K562 (cell line): ENCODE measurements around the gene NFIC. TPM values are rescaled to one million over a fixed set of nuclear protein-coding genes. Genes with fewer than 3 reads are reported as not detected.

Experiments used
- CHD4 ChIP-seq: fragments of 200-600 bp; sonication (generic); IDR thresholded peaks from 3 replicates; pipeline ENCODE4 v1.6.1; 2012; ENCODE audit warnings: low read depth, mild to moderate bottlenecking, mixed read lengths, low read length, inconsistent platforms; ENCODE audit not compliant: insufficient read depth, insufficient replicate concordance, poor library complexity, severe bottlenecking
- EP300 ChIP-seq: IDR thresholded peaks from 2 replicates; pipeline ENCODE4 v1.6.1; 2012; ENCODE audit warnings: low read length, improper control_type of control experiment
- ETV1 ChIP-seq: fragments of 450-650 bp; conservative IDR thresholded peaks from 2 replicates; pipeline ENCODE4 v1.6.1; 2016; ENCODE audit warnings: missing genetic modification characterization, control low read depth, low read depth, missing compliant biosample characterization
- FOXA3 ChIP-seq, 2 experiments: fragments of 450-650 bp in 1 of 2; sonication (generic) in 1 of 2; formaldehyde crosslinking; IDR thresholded peaks in 1 of 2; conservative IDR thresholded peaks in 1 of 2; 2 replicates each; pipeline versions ENCODE4 v1.4.0 to v1.8.0; 2020 to 2022; ENCODE audit warnings: mild to moderate bottlenecking in 2 of 2, missing genetic modification reagents in 1 of 2
- GABPB2 ChIP-seq: fragments of 250-450 bp; sonication (Bioruptor Pico); conservative IDR thresholded peaks from 2 replicates; pipeline ENCODE4 v1.5.1; 2021; ENCODE audit warnings: mild to moderate bottlenecking
- HMG20A ChIP-seq: fragments of 450-650 bp; formaldehyde crosslinking; conservative IDR thresholded peaks from 2 replicates; pipeline ENCODE4 v1.4.0; 2020; ENCODE audit warnings: mild to moderate bottlenecking, mixed read lengths
- OTX1 ChIP-seq: fragments of 450-650 bp; formaldehyde crosslinking; IDR thresholded peaks from 2 replicates; pipeline ENCODE4 v1.4.0; 2022; ENCODE audit warnings: mild to moderate bottlenecking
- PHB2 ChIP-seq: fragments of 450-650 bp; IDR thresholded peaks from 2 replicates; pipeline ENCODE4 v1.6.1; 2017; ENCODE audit warnings: low read depth
- RNF2 ChIP-seq: sonication (generic); IDR thresholded peaks from 2 replicates; pipeline ENCODE4 v1.6.1; 2016
- SIN3B ChIP-seq: fragments of 450-650 bp; IDR thresholded peaks from 2 replicates; pipeline ENCODE4 v1.6.1; 2017; ENCODE audit warnings: low read depth, mild to moderate bottlenecking, moderate library complexity
- SMC3 ChIP-seq: conservative IDR thresholded peaks from 2 replicates; pipeline ENCODE4 v1.6.1; 2011; ENCODE audit warnings: low read depth, low read length, improper control_type of control experiment; ENCODE audit not compliant: insufficient read depth
- TBL1XR1 ChIP-seq, 2 experiments: IDR thresholded peaks; 2 replicates each; pipeline ENCODE4 v1.6.1; 2012; ENCODE audit warnings: improper control_type of control experiment in 2 of 2, low read length in 2 of 2, mild to moderate bottlenecking in 1 of 2
- TCF3 ChIP-seq: sonication (generic); formaldehyde crosslinking; IDR thresholded peaks from 2 replicates; pipeline ENCODE4 v1.4.0; 2020; ENCODE audit warnings: mild to moderate bottlenecking, missing genetic modification reagents
- ZNF75A ChIP-seq: fragments of 450-650 bp; formaldehyde crosslinking; IDR thresholded peaks from 2 replicates; pipeline ENCODE4 v1.4.0; 2020; ENCODE audit warnings: mild to moderate bottlenecking
- polyA plus RNA-seq, 8 experiments: library from polyadenylated mRNA; depleted of rRNA in 4 of 8; stranded (reverse) in 5 of 8; unstranded in 3 of 8; fragments of >200 nt; fragmentation: Nextera tagmentation in 2 of 8; fragmentation: Illumina TruSeq in 1 of 8; extraction: Ambion mirVana in 2 of 8; extraction: Trizol in 1 of 8; gene quantifications; 2 replicates each; pipeline versions ENCODE4 v1.2.1 to v1.2.3, GENCODE V29; 2011 to 2014; ENCODE audit warnings: inconsistent platforms in 1 of 8, missing spikeins in 1 of 8
- total RNA-seq, 7 experiments: library from RNA; depleted of rRNA in 6 of 7; stranded (reverse); fragments of >200 nt in 6 of 7; fragmentation: Illumina TruSeq in 2 of 7; extraction: Trizol in 2 of 7; gene quantifications; 2 replicates each; pipeline versions ENCODE4 v1.2.1 to v1.2.3, GENCODE V29; 2011 to 2021; ENCODE audit warnings: low replicate concordance in 1 of 7
- TF ChIP-seq, protein P1 (sequence below): fragments of 200-800 bp; sonication (Bioruptor generic); IDR thresholded peaks from 2 replicates; pipeline ENCODE4 v1.6.1; 2017; ENCODE audit warnings: missing genetic modification characterization, missing compliant biosample characterization
- TF ChIP-seq, protein P2 (sequence below): fragments of 200-600 bp; sonication (generic); IDR thresholded peaks from one replicate; pipeline ENCODE4 v1.6.1; 2012; ENCODE audit warnings: mild to moderate bottlenecking, low read depth, low read length, inconsistent platforms

NFIC gene
- total and polyA plus RNA-seq, 9 of the 15 experiments (the other 6 are each of a cell fraction or from before 2014, with no cell fraction given), result 0.71 to 62.1 (median 6.9) TPM

GRCh38 chr19:3324405-3324856 is 42.0 kb upstream of the NFIC start (continued):
- TF ChIP-seq TCF3 (CRISPR knock-in tag) (no peak), TBL1XR1 (IDR thresholded peaks at IDR 0.05; ENCODE audit: low read length in 2 of 2) (no peak), RNF2 (no peak), PHB2 (no peak), GABPB2 (CRISPR knock-in tag) (no peak), FOXA3 (CRISPR knock-in tag; conservative IDR thresholded peaks at IDR 0.05 in 1 of 2, IDR thresholded peaks at IDR 0.05 in 1 of 2) (no peak), ETV1 (no peak), SMC3 (peak; percentile 71), EP300 (no peak), ZNF75A (CRISPR knock-in tag) (no peak), SIN3B (no peak), OTX1 (CRISPR knock-in tag) (no peak), HMG20A (no peak), CHD4 (no peak)
- TF ChIP-seq, protein P1, sequence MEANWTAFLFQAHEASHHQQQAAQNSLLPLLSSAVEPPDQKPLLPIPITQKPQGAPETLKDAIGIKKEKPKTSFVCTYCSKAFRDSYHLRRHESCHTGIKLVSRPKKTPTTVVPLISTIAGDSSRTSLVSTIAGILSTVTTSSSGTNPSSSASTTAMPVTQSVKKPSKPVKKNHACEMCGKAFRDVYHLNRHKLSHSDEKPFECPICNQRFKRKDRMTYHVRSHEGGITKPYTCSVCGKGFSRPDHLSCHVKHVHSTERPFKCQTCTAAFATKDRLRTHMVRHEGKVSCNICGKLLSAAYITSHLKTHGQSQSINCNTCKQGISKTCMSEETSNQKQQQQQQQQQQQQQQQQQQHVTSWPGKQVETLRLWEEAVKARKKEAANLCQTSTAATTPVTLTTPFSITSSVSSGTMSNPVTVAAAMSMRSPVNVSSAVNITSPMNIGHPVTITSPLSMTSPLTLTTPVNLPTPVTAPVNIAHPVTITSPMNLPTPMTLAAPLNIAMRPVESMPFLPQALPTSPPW (CRISPR knock-in tag), result no peak
- TF ChIP-seq, protein P2, sequence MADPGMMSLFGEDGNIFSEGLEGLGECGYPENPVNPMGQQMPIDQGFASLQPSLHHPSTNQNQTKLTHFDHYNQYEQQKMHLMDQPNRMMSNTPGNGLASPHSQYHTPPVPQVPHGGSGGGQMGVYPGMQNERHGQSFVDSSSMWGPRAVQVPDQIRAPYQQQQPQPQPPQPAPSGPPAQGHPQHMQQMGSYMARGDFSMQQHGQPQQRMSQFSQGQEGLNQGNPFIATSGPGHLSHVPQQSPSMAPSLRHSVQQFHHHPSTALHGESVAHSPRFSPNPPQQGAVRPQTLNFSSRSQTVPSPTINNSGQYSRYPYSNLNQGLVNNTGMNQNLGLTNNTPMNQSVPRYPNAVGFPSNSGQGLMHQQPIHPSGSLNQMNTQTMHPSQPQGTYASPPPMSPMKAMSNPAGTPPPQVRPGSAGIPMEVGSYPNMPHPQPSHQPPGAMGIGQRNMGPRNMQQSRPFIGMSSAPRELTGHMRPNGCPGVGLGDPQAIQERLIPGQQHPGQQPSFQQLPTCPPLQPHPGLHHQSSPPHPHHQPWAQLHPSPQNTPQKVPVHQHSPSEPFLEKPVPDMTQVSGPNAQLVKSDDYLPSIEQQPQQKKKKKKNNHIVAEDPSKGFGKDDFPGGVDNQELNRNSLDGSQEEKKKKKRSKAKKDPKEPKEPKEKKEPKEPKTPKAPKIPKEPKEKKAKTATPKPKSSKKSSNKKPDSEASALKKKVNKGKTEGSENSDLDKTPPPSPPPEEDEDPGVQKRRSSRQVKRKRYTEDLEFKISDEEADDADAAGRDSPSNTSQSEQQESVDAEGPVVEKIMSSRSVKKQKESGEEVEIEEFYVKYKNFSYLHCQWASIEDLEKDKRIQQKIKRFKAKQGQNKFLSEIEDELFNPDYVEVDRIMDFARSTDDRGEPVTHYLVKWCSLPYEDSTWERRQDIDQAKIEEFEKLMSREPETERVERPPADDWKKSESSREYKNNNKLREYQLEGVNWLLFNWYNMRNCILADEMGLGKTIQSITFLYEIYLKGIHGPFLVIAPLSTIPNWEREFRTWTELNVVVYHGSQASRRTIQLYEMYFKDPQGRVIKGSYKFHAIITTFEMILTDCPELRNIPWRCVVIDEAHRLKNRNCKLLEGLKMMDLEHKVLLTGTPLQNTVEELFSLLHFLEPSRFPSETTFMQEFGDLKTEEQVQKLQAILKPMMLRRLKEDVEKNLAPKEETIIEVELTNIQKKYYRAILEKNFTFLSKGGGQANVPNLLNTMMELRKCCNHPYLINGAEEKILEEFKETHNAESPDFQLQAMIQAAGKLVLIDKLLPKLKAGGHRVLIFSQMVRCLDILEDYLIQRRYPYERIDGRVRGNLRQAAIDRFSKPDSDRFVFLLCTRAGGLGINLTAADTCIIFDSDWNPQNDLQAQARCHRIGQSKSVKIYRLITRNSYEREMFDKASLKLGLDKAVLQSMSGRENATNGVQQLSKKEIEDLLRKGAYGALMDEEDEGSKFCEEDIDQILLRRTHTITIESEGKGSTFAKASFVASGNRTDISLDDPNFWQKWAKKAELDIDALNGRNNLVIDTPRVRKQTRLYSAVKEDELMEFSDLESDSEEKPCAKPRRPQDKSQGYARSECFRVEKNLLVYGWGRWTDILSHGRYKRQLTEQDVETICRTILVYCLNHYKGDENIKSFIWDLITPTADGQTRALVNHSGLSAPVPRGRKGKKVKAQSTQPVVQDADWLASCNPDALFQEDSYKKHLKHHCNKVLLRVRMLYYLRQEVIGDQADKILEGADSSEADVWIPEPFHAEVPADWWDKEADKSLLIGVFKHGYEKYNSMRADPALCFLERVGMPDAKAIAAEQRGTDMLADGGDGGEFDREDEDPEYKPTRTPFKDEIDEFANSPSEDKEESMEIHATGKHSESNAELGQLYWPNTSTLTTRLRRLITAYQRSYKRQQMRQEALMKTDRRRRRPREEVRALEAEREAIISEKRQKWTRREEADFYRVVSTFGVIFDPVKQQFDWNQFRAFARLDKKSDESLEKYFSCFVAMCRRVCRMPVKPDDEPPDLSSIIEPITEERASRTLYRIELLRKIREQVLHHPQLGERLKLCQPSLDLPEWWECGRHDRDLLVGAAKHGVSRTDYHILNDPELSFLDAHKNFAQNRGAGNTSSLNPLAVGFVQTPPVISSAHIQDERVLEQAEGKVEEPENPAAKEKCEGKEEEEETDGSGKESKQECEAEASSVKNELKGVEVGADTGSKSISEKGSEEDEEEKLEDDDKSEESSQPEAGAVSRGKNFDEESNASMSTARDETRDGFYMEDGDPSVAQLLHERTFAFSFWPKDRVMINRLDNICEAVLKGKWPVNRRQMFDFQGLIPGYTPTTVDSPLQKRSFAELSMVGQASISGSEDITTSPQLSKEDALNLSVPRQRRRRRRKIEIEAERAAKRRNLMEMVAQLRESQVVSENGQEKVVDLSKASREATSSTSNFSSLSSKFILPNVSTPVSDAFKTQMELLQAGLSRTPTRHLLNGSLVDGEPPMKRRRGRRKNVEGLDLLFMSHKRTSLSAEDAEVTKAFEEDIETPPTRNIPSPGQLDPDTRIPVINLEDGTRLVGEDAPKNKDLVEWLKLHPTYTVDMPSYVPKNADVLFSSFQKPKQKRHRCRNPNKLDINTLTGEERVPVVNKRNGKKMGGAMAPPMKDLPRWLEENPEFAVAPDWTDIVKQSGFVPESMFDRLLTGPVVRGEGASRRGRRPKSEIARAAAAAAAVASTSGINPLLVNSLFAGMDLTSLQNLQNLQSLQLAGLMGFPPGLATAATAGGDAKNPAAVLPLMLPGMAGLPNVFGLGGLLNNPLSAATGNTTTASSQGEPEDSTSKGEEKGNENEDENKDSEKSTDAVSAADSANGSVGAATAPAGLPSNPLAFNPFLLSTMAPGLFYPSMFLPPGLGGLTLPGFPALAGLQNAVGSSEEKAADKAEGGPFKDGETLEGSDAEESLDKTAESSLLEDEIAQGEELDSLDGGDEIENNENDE, result no peak
